MM.1S (cell line): Measurements from ENCODE around the gene MEG3.

Source experiments
- DNase-seq: peaks from one replicate; pipeline ENCODE4 v3.0.0-alpha.2; 2015
- H2AFZ ChIP-seq: fragments of 300-600 bp; sonication (generic); 2 replicates; pipeline ENCODE4 v1.6.0; 2016; ENCODE audit warnings: antibody characterized with exemption, low read length
- H3F3A ChIP-seq: fragments of 300-600 bp; sonication (generic); 2 replicates; pipeline ENCODE4 v1.6.1; 2016; ENCODE audit warnings: mild to moderate bottlenecking, antibody characterized with exemption, low read length, moderate library complexity, mixed read lengths; ENCODE audit not compliant: insufficient read depth
- H3K27ac ChIP-seq: fragments of 300-600 bp; sonication (generic); 2 replicates; pipeline ENCODE4 v1.5.1; 2016; ENCODE audit warnings: mild to moderate bottlenecking, low read length
- H3K27me3 ChIP-seq: fragments of 300-600 bp; sonication (generic); replicated peaks from 2 replicates; pipeline ENCODE4 v1.6.0; 2016; ENCODE audit warnings: low read length; ENCODE audit not compliant: insufficient read depth
- H3K36me3 ChIP-seq: fragments of 300-600 bp; sonication (generic); replicated peaks from 2 replicates; pipeline ENCODE4 v1.6.1; 2016; ENCODE audit warnings: mild to moderate bottlenecking, low read length, mixed read lengths; ENCODE audit not compliant: insufficient read depth
- H3K4me1 ChIP-seq: fragments of 300-600 bp; sonication (generic); 2 replicates; pipeline ENCODE4 v1.6.1; 2016; ENCODE audit warnings: low read length, mixed read lengths
- H3K4me2 ChIP-seq: fragments of 300-600 bp; sonication (generic); 2 replicates; pipeline ENCODE4 v1.6.0; 2016; ENCODE audit warnings: low read depth, low read length
- H3K4me3 ChIP-seq: fragments of 300-600 bp; sonication (generic); 2 replicates; pipeline ENCODE4 v1.5.1; 2016; ENCODE audit warnings: low read length, mixed read lengths
- H3K79me2 ChIP-seq: fragments of 300-600 bp; sonication (generic); 2 replicates; pipeline ENCODE4 v1.6.1; 2016; ENCODE audit warnings: mixed run types, low read length, mixed read lengths
- H3K9ac ChIP-seq: fragments of 300-600 bp; sonication (generic); 2 replicates; pipeline ENCODE4 v1.6.1; 2016; ENCODE audit warnings: low read length, mixed read lengths
- H3K9me2 ChIP-seq: fragments of 300-600 bp; sonication (generic); replicated peaks from 2 replicates; pipeline ENCODE4 v1.6.1; 2016; ENCODE audit warnings: mild to moderate bottlenecking, low read length, mixed read lengths; ENCODE audit not compliant: insufficient read depth
- H3K9me3 ChIP-seq: fragments of 300-600 bp; sonication (generic); replicated peaks from 2 replicates; pipeline ENCODE4 v1.6.1; 2016; ENCODE audit warnings: mild to moderate bottlenecking, low read length, mixed read lengths; ENCODE audit not compliant: insufficient read depth
- H4K20me1 ChIP-seq: fragments of 300-600 bp; sonication (generic); 2 replicates; pipeline ENCODE4 v1.6.1; 2016; ENCODE audit warnings: mild to moderate bottlenecking, low read length, moderate library complexity, mixed read lengths; ENCODE audit not compliant: insufficient read depth
- EZH2 ChIP-seq: fragments of 300-600 bp; sonication (generic); optimal IDR thresholded peaks from 2 replicates; pipeline ENCODE3; 2017; ENCODE audit warnings: low read depth, mild to moderate bottlenecking, antibody characterized with exemption, low read length, mixed read lengths
- EZH2phosphoT487 ChIP-seq: fragments of 300-600 bp; sonication (generic); IDR thresholded peaks from 2 replicates; pipeline ENCODE4 v1.6.1; 2018; ENCODE audit warnings: antibody characterized with exemption, low read length
- TF ChIP-seq, protein P1 (sequence below): fragments of 300-600 bp; sonication (generic); IDR thresholded peaks from 2 replicates; pipeline ENCODE4 v1.5.1; 2016; ENCODE audit warnings: antibody characterized with exemption, low read length, mixed read lengths

MEG3 gene

DNA sequence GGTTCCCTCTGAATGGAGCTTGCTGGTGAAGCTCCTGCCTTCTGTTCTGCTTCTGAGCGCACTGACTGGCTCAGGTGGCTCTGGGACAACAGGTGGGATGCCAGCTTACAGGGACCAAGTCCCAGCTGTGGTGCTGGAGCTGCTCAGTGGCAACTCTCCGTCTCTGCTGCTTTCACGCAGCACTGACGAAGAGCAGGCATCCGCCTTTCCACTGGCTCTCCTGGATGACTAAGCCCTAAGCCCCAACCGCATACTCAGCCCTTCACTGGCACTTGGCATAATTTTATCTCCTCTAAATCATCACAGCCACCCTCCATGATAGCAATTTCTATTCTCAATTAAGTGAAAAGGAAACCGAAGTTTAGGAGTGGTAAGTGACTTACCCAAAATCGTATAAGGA is 81.3 kb downstream of the MEG3 start:
- Histone ChIP-seq H3K27me3 (peaks cover 7% of the 10 kb centered on the region), H3K79me2 (no peaks in the 10 kb centered on the region), H3K4me3 (no peak overlapping the region), H2AFZ (no peak overlapping the region), H3K4me1 (no peaks in the 10 kb centered on the region), H3K9ac (no peak overlapping the region), H3K27ac (no peak overlapping the region), H4K20me1 (no peaks in the 10 kb centered on the region), H3K36me3 (no peaks in the 10 kb centered on the region), H3F3A (no peaks in the 10 kb centered on the region), H3K4me2 (no peak overlapping the region), H3K9me3 (no peaks in the 10 kb centered on the region), H3K9me2 (no peaks in the 10 kb centered on the region)
- no peak for DNase-seq
- TF ChIP-seq EZH2: no peak
- TF ChIP-seq, protein P1, sequence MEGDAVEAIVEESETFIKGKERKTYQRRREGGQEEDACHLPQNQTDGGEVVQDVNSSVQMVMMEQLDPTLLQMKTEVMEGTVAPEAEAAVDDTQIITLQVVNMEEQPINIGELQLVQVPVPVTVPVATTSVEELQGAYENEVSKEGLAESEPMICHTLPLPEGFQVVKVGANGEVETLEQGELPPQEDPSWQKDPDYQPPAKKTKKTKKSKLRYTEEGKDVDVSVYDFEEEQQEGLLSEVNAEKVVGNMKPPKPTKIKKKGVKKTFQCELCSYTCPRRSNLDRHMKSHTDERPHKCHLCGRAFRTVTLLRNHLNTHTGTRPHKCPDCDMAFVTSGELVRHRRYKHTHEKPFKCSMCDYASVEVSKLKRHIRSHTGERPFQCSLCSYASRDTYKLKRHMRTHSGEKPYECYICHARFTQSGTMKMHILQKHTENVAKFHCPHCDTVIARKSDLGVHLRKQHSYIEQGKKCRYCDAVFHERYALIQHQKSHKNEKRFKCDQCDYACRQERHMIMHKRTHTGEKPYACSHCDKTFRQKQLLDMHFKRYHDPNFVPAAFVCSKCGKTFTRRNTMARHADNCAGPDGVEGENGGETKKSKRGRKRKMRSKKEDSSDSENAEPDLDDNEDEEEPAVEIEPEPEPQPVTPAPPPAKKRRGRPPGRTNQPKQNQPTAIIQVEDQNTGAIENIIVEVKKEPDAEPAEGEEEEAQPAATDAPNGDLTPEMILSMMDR: no peak

DNA sequence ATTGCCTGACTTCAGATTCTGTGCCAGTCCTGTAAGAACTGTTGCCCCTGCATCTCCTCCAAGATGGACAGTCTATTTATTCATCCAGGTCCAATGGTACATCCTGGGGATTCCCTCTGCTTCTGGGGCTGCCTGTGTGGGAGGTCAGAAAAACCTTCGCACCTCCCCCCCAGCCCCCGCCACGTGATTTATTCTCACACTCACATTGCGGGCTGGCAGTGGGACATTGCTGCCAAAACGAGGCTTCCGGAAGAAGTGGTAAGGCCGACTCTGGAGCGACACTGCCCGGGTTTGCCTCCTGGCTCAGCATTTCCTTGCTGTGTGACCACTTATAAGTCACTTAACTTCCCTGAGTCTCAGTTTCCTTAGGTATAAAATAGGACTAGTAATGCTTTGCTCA is 83.5 kb downstream of the MEG3 start:
- Histone ChIP-seq H3K9me2 (no peaks in the 10 kb centered on the region), H3K27me3 (peaks cover 7% of the 10 kb centered on the region), H4K20me1 (no peaks in the 10 kb centered on the region), H3K36me3 (no peaks in the 10 kb centered on the region), H3F3A (no peaks in the 10 kb centered on the region), H3K9ac (no peak overlapping the region), H2AFZ (no peak overlapping the region), H3K79me2 (no peaks in the 10 kb centered on the region), H3K27ac (no peak overlapping the region), H3K9me3 (no peaks in the 10 kb centered on the region), H3K4me2 (no peak overlapping the region), H3K4me3 (no peak overlapping the region), H3K4me1 (no peaks in the 10 kb centered on the region)
- no peak for DNase-seq
- no peak for TF ChIP-seq EZH2phosphoT487
- no peak for TF ChIP-seq EZH2
- TF ChIP-seq, protein P1: no peak
